Esophagus squamous epithelium (tissue), 5 donors: Measurements from ENCODE around the gene COPG1. TPM values are rescaled to one million over a fixed set of nuclear protein-coding genes. Genes with fewer than 3 reads are reported as not detected.

Experiments used
- DNase-seq: peaks from one replicate; lab custom pipeline; 2025; lab: John Stamatoyannopoulos, UW
- H3K27ac ChIP-seq, 4 donors: fragments of 200-600 bp; sonication (generic); one replicate each; pipeline ENCODE4 v1.5.1; 2016 to 2019; ENCODE audit warnings: mild to moderate bottlenecking in 1 of 4
- H3K27me3 ChIP-seq, 4 donors: fragments of 200-600 bp; sonication (generic); 1 replicate in 3 of 4; 2 replicates in 1 of 4; pipeline versions ENCODE4 v1.5.1 to v1.6.0; 2017 to 2021; ENCODE audit warnings: antibody characterized with exemption in 1 of 4
- H3K36me3 ChIP-seq, 3 donors: fragments of 200-600 bp; sonication (generic); one replicate each; pipeline ENCODE4 v1.5.1; 2016 to 2019
- H3K4me1 ChIP-seq, 3 donors: fragments of 200-600 bp; sonication (generic); one replicate each; pipeline ENCODE4 v1.5.1; 2017 to 2019
- H3K4me3 ChIP-seq, 4 donors: fragments of 200-600 bp; sonication (generic); 1 replicate in 3 of 4; 2 replicates in 1 of 4; pipeline ENCODE4 v1.5.1; 2016 to 2019; ENCODE audit warnings: mild to moderate bottlenecking in 2 of 4, moderate library complexity in 1 of 4
- H3K9me3 ChIP-seq, 3 donors: fragments of 200-600 bp; sonication (generic); one replicate each; pipeline ENCODE4 v1.5.1; 2016 to 2019
- POLR2A ChIP-seq, 4 donors: fragments of 450-650 bp; IDR thresholded peaks; one replicate each; pipeline ENCODE4 v1.6.1; 2017; ENCODE audit warnings: antibody characterized with exemption in 4 of 4, mild to moderate bottlenecking in 4 of 4, moderate library complexity in 3 of 4
- WGBS, 2 donors: methylation state at CpG; one replicate each; pipeline ENCODE4 v1.1.5; 2018; 5-methylcytosine and 5-hydroxymethylcytosine counted together
- intact Hi-C: fragments of 100-400 bp; cut with DNase I; formaldehyde crosslinking; loops from one replicate; pipeline ENCODE4 v1.15.0; 2022
- total RNA-seq, 4 donors: library from RNA; depleted of rRNA; stranded (reverse); fragments of >200 nt; gene quantifications; one replicate each; pipeline ENCODE4 v1.1.0, GENCODE V29; 2016
- TF ChIP-seq, protein P1 (sequence below), 6 experiments: fragments of 450-650 bp in 4 of 6; fragments of 200-600 bp in 2 of 6; sonication (generic) in 2 of 6; IDR thresholded peaks; one replicate each; pipeline ENCODE4 v1.5.1; 2016 to 2019; ENCODE audit warnings: antibody characterized with exemption in 6 of 6, mild to moderate bottlenecking in 4 of 6, moderate library complexity in 4 of 6
- donor health status: DM: yes; HTN: yes; CAD: no.

Gene COPG1
- total RNA-seq, 4 donors from 2014 or later: 68.3 to 121 (median 104) TPM

DNA sequence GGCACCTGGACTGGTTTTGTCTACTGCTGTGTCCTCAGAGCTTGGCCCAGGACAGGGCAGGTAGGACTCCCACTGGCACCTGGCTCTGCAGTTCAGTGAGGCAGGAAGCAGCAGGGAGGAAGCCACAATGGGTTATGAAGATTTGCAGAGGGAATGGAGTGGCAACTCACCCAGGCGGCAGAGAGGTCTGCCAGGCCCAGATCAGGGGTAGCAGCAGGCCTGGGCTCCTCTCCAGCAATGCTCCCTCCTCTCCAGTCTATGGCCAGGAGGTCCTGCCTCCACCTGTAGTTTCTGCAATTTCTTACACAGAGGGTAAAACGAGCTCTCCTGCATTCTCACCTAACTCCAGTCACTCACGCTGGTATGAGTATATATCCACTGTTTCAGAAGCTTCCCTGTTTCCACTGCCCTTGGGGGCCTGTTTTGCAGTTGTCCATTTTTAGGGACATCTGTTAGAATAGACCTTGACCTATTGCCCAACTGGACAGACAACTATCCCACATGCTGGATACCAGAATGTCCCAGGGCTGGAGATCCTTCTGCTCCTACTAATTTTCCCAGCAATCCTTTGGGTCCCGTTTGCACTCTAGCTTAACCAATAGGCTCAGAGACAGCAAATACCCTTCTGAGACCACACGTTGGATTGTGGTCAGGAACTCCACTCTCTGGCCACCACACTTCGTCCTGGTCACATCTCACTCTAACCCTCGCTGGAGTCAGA, 64.4 kb downstream of the COPG1 start:
- Histone ChIP-seq H3K9me3 (no peaks in the 10 kb centered on the region), H3K36me3 (no peaks in the 10 kb centered on the region), H3K4me1 (peaks cover 20 to 68% (median 42%) of the 10 kb centered on the region in 3 donors), H3K27me3 (no peaks in the 10 kb centered on the region), H3K27ac (peak overlapping the region; percentile 90 to 95 (median 90)), H3K4me3 (peak overlapping the region in 3 of 4 donors; percentile 78 to 96 (median 87))
- TF ChIP-seq, protein P1, sequence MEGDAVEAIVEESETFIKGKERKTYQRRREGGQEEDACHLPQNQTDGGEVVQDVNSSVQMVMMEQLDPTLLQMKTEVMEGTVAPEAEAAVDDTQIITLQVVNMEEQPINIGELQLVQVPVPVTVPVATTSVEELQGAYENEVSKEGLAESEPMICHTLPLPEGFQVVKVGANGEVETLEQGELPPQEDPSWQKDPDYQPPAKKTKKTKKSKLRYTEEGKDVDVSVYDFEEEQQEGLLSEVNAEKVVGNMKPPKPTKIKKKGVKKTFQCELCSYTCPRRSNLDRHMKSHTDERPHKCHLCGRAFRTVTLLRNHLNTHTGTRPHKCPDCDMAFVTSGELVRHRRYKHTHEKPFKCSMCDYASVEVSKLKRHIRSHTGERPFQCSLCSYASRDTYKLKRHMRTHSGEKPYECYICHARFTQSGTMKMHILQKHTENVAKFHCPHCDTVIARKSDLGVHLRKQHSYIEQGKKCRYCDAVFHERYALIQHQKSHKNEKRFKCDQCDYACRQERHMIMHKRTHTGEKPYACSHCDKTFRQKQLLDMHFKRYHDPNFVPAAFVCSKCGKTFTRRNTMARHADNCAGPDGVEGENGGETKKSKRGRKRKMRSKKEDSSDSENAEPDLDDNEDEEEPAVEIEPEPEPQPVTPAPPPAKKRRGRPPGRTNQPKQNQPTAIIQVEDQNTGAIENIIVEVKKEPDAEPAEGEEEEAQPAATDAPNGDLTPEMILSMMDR (IDR thresholded peaks at IDR 0.05): no peak
- TF ChIP-seq POLR2A (IDR thresholded peaks at IDR 0.05): no peak
- no peak for DNase-seq
- intact Hi-C loops: no loop called here
- WGBS, 2 donors: 32 to 34% methylated on average over 6 to 7 of the region's 7 CpGs

DNA sequence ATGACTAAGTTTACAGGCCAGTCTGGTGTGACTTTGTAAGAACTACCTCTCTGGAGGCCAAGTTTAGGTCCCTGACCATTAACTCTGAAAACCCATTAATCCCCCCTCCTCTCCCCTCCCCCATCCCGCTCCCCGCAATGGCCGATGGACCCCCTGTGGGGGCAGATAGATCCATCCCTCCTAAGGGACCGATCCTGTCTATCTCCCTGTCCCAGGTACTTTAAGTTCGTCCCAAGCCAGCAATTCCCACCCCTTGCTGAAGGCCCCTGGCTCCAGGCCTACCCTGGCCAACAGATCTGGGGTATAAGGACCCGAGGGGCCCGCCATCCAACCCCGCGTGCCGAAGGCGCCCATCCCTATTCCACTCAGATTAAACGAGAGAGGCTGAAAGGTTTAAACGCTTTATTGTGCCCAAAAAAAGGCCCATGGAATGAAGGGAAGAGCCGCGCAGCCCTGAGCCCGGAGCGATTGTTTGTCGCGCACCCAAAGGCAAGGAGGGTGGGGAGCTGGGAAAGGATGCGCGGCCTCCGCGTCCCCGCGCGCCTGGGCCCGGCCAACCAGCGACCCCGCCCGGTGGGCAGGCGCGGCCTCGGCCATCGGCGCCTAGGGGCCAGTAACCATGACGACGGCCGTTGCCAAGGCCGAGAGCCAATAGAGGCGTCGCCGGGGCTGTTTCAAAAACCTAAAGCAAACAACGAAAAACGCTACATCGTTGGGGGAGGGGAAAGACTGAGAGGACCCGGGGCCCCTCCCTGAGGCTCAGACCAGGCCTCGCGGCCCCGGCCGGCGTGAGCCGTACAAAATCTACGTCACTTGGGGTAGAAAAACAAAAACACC, 65.2 kb downstream of the COPG1 start:
- Histone ChIP-seq H3K4me3 (peak overlapping the region; percentile 72 to 96 (median 82)), H3K4me1 (peaks cover 20 to 67% (median 38%) of the 10 kb centered on the region in 3 donors), H3K27me3 (no peaks in the 10 kb centered on the region), H3K36me3 (peaks cover 0 to 1% (median 0%) of the 10 kb centered on the region in 3 donors), H3K27ac (peak overlapping the region; percentile 90 to 95 (median 90)), H3K9me3 (no peaks in the 10 kb centered on the region)
- WGBS, 2 donors: 4% methylated on average over 18 to 28 of the region's 53 CpGs
- intact Hi-C loops: no loop called here
- no peak for DNase-seq
- peak in 2 of 4 donors; percentile 9 to 48 for TF ChIP-seq POLR2A (IDR thresholded peaks at IDR 0.05)
- TF ChIP-seq, protein P1 (IDR thresholded peaks at IDR 0.05): peak in 1 of 6 experiments; percentile 9

DNA sequence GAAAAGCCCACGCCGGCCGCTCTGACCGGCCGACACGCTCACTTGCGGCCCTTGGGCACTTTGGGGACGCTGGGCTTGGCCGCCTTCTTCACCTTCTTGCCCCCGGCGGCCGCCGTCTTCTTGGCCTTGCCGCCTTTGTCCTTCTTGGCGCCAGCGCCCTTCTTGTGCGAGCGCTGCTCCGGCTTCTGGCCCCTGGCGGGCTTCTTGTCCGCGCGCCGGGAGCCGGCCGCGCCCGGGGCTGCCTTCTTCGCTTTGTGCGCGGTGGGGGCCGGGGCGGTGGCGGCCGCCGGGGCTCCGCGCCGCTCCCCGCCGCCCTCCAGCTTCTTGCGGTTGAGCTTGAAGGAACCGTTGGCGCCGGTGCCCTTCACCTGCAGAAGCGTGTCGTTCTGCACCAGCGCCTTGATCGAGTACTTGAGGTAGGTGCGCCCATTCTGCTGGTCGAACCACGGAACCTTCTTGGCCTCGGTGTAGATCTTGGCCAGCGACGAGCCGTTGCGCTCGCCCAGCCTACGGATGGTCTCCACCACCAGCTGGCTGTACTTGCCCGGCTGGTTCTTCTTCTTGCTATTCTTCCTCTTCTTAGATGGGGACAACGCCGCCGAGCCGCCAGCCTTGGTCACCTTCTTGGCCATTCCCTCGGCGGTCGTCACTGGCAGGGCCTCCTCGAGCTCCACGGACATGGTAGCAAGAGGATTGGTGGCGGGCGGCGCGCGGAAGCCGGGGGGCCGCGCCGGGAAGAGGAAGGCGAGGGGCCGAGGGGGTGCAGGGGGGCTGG, 66.0 kb downstream of the COPG1 start:
- DNase-seq: no peak
- no peaks in the 10 kb centered on the region for H3K27me3 ChIP-seq
- peaks cover 0 to 9% (median 0%) of the 10 kb centered on the region in 3 donors for H3K36me3 ChIP-seq
- H3K9me3 ChIP-seq: no peaks in the 10 kb centered on the region
- TF ChIP-seq, protein P1 (IDR thresholded peaks at IDR 0.05): no peak
- TF ChIP-seq POLR2A (IDR thresholded peaks at IDR 0.05): peak in 1 of 4 donors; percentile 52
- 0% methylated on average over 27 to 41 of the region's 80 CpGs for WGBS, 2 donors
- peaks cover 20 to 59% (median 32%) of the 10 kb centered on the region in 3 donors for H3K4me1 ChIP-seq
- H3K27ac ChIP-seq: peak overlapping the region; percentile 90 to 95 (median 90)
- peak overlapping the region; percentile 72 to 96 (median 82) for H3K4me3 ChIP-seq
- intact Hi-C loops: no loop called here

DNA sequence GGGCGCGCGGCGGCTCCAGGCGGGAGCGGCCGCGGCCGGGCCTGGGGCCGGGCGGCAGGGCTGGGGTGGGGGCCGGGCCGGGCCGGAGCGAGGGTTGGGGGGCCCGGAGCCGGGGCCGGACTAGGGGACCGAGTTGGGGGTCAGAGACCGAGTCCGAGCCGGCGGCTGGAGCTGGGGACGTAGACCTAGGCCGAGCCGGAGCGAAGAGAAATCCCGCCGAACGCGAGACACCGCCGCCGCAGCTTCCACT, 66.5 kb downstream of the COPG1 start:
- no peaks in the 10 kb centered on the region for H3K9me3 ChIP-seq
- H3K4me3 ChIP-seq: peak overlapping the region; percentile 72 to 96 (median 82)
- no peak for DNase-seq
- peaks cover 20 to 53% (median 27%) of the 10 kb centered on the region in 3 donors for H3K4me1 ChIP-seq
- peak overlapping the region; percentile 90 to 95 (median 90) for H3K27ac ChIP-seq
- H3K27me3 ChIP-seq: no peaks in the 10 kb centered on the region
- WGBS, 2 donors: no CpG with 5 or more reads among the region's 34 CpGs
- intact Hi-C loops: no loop called here
- H3K36me3 ChIP-seq: peaks cover 0 to 14% (median 0%) of the 10 kb centered on the region in 3 donors
- TF ChIP-seq, protein P1 (IDR thresholded peaks at IDR 0.05): peak in 1 of 6 experiments; percentile 2
- no peak for TF ChIP-seq POLR2A (IDR thresholded peaks at IDR 0.05)
